Measurements from ENCODE around the gene ITPA.
A peak's percentile ranks its signal among the peaks of the same experiment; 100 is the strongest.

GRCh38 chr20:3239026-3239866 lies 29.9 kb downstream of the ITPA start, which contains the start of gene SLC4A11:
- TF ChIP-seq POLR2A (IDR thresholded peaks at IDR 0.05; ENCODE audit: control extremely low read depth in 1 of 2, low read depth in 2 of 2, low read length in 2 of 2): peak in 1 of 2 experiments; percentile 30; a peak in 1 of 3 replicates
- TF ChIP-seq RXRA (IDR thresholded peaks at IDR 0.05; ENCODE audit: insufficient read depth, low read depth, low read length): no peak
- no peak for TF ChIP-seq POLR2AphosphoS5 (IDR thresholded peaks at IDR 0.05; ENCODE audit: low read depth, low read length)
- TF ChIP-seq CTCF (IDR thresholded peaks at IDR 0.05; ENCODE audit: control extremely low read depth in 1 of 3, insufficient read depth in 1 of 3, low read depth in 1 of 3, low read length in 3 of 3): no peak
- TF ChIP-seq TCF12 (IDR thresholded peaks at IDR 0.05; ENCODE audit: low read depth, low read length): no peak
- no peak for TF ChIP-seq RAD21 (IDR thresholded peaks at IDR 0.05 in 1 of 2, conservative IDR thresholded peaks at IDR 0.05 in 1 of 2; ENCODE audit: low read depth in 2 of 2, low read length in 2 of 2)
